ENCODE data around the gene PNRC2.

DNA sequence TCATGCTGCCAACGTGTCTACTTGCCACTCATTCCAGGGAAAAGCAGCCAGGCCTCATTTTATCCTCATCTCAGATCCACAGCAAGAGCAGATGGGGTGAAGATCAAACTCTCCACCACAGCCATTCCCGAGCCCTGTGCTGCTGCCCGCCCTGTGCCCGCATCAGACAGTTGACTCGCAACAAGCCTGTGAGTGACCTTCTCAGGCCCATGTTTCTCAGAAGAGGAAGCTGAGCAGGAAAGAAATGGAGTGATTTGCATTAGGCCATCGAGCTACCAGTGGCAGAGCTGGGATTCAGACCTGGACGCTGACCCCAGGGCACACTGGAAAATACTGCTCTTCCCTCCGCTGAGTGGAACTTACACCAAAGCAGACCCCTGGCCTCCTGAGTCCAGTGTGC, 47.7 kb upstream of the PNRC2 start:
- no peak for TF ChIP-seq CTCF (IDR thresholded peaks at IDR 0.05 in 4 of 5, conservative IDR thresholded peaks at IDR 0.05 in 1 of 5)
- no peak for TF ChIP-seq POLR2A (IDR thresholded peaks at IDR 0.05)
